Tibial nerve (tissue), 4 donors: ENCODE data around the gene GNAZ. TPM values are rescaled to one million over a fixed set of nuclear protein-coding genes. Genes with fewer than 3 reads are reported as not detected.

ENCODE experiments used
- DNase-seq, 2 donors: peaks; one replicate each; pipeline ENCODE4 v3.0.0-alpha.2; 2019; ENCODE audit warnings: low spot score in 2 of 2
- H3K27ac ChIP-seq, 4 donors: fragments of 200-600 bp; sonication (generic) in 3 of 4; one replicate each; pipeline ENCODE4 v1.5.1; 2017 to 2019; ENCODE audit warnings: mild to moderate bottlenecking in 1 of 4
- H3K27me3 ChIP-seq, 2 donors: fragments of 200-600 bp; sonication (generic) in 1 of 2; one replicate each; pipeline versions ENCODE4 v1.5.1 to v1.6.0; 2017 to 2019
- H3K36me3 ChIP-seq, 3 donors: fragments of 200-600 bp; sonication (generic); one replicate each; pipeline ENCODE4 v1.5.1; 2018 to 2019
- H3K4me1 ChIP-seq, 4 donors: fragments of 200-600 bp; sonication (generic) in 3 of 4; one replicate each; pipeline ENCODE4 v1.5.1; 2017 to 2019
- H3K4me3 ChIP-seq, 4 donors: fragments of 200-600 bp; sonication (generic) in 3 of 4; one replicate each; pipeline ENCODE4 v1.5.1; 2017 to 2019; ENCODE audit warnings: mild to moderate bottlenecking in 1 of 4, moderate library complexity in 1 of 4
- H3K9me3 ChIP-seq, 4 donors: fragments of 200-600 bp; sonication (generic) in 3 of 4; one replicate each; pipeline ENCODE4 v1.5.1; 2017 to 2019
- EP300 ChIP-seq, 2 donors: sonication (generic); formaldehyde crosslinking; IDR thresholded peaks; one replicate each; pipeline ENCODE4 v1.6.1; 2017; ENCODE audit warnings: antibody characterized with exemption in 2 of 2, mild to moderate bottlenecking in 1 of 2
- POLR2A ChIP-seq, 2 donors: fragments of 450-650 bp; IDR thresholded peaks; one replicate each; pipeline ENCODE4 v1.6.1; 2017; ENCODE audit warnings: antibody characterized with exemption in 2 of 2, mild to moderate bottlenecking in 2 of 2, moderate library complexity in 2 of 2
- WGBS, 2 donors: methylation state at CpG; one replicate each; pipeline ENCODE4 v1.1.5; 2018; 5-methylcytosine and 5-hydroxymethylcytosine counted together
- total RNA-seq, 4 donors: library from RNA; depleted of rRNA; stranded (reverse); fragments of >200 nt; gene quantifications; one replicate each; pipeline ENCODE4 v1.1.0, GENCODE V29; 2016
- TF ChIP-seq, protein P1 (sequence below), 5 experiments: fragments of 200-600 bp in 3 of 5; fragments of 450-650 bp in 2 of 5; sonication (generic) in 3 of 5; IDR thresholded peaks; one replicate each; pipeline ENCODE4 v1.5.1; 2016 to 2019; ENCODE audit warnings: antibody characterized with exemption in 5 of 5, mild to moderate bottlenecking in 3 of 5, moderate library complexity in 2 of 5

The GNAZ gene
- total RNA-seq, 4 donors from 2014 or later, result 14.1 to 20.1 (median 18.0) TPM

DNA sequence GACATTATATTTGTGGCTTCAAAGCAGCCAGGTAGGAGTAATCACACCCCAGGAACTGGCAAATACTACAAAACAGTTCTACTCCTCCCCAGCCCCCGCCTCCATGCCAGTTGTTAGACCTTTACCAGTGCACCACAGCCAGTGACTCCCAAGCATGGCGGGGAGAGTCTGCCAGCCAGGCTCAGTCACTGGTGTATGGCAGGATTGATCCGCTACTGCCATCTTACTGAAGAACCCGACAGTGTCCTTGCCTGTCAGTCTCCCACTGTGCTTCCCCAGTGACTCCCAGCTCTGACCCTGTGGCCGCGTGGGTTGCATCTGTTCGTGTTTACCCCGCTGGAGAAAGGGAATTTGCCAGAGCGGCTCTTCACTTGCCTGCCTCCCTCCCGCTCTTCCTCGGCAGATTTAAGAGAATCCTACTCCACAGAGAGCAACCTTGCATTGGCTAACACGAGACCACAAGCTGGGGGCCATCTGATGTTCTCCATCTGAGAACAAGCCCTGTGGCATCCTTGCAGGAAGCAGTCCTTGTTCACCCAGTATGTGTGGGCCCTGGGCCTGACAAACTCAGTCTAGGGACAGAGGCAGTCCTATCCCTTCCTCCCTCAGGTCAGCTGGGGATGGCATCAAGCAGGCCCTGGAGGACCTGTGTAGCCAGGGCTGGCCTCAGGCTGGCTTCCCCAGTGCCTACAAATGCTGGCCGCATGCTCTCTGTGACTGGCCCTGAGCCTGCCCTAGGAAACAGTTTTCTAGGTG lies 33.1 kb downstream of the GNAZ start:
- Histone ChIP-seq H3K4me1 (peaks cover 0 to 27% (median 8%) of the 10 kb centered on the region in 4 donors), H3K36me3 (no peaks in the 10 kb centered on the region), H3K27me3 (no peaks in the 10 kb centered on the region), H3K27ac (no peak overlapping the region), H3K4me3 (no peak overlapping the region), H3K9me3 (no peaks in the 10 kb centered on the region)
- TF ChIP-seq, protein P1, sequence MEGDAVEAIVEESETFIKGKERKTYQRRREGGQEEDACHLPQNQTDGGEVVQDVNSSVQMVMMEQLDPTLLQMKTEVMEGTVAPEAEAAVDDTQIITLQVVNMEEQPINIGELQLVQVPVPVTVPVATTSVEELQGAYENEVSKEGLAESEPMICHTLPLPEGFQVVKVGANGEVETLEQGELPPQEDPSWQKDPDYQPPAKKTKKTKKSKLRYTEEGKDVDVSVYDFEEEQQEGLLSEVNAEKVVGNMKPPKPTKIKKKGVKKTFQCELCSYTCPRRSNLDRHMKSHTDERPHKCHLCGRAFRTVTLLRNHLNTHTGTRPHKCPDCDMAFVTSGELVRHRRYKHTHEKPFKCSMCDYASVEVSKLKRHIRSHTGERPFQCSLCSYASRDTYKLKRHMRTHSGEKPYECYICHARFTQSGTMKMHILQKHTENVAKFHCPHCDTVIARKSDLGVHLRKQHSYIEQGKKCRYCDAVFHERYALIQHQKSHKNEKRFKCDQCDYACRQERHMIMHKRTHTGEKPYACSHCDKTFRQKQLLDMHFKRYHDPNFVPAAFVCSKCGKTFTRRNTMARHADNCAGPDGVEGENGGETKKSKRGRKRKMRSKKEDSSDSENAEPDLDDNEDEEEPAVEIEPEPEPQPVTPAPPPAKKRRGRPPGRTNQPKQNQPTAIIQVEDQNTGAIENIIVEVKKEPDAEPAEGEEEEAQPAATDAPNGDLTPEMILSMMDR (IDR thresholded peaks at IDR 0.05), result no peak
- no peak for TF ChIP-seq POLR2A (IDR thresholded peaks at IDR 0.05)
- TF ChIP-seq EP300 (IDR thresholded peaks at IDR 0.05), result no peak
- no peak for DNase-seq
- WGBS, 2 donors, result 70 to 73% methylated on average over 13 of the region's 13 CpGs

DNA sequence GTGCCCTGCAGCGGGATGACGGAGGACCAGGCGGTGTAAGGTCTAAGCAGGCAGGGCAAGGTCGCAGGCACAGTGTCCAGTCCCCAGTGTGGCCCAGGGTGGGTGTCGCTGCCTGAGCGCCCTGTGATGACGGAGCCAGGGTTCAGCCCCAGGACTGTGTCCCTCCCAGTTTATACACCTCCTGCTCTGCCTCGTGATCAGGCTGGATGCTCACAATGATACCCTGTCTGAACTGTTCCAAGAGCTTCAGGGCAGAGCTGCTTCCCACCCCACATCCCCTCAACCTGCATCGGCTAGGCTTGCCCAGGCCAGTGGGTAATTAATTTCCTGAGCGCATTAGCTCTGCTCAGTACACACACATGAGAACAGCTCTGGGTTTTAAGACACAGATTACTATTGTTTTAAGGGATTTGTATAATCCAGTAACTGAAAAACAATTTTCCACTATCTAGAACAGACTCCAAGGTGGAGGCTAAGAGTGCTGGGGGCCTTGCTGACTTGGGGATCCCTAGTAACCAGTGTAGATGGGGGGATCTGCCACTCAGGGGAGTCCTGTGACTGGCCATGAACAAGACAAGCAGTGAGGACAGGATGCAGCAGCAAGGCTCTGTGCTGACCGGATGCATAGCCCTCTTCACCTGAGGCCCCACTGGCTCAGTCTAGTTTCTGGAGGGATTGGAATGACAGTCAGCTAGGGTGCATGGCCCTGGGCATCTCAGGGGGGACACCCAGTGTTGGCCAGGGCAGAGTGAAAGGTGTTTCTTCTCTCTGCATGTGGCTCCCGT lies 34.1 kb downstream of the GNAZ start:
- Histone ChIP-seq H3K27ac (no peak overlapping the region), H3K4me1 (peaks cover 0 to 17% (median 1%) of the 10 kb centered on the region in 4 donors), H3K36me3 (no peaks in the 10 kb centered on the region), H3K27me3 (no peaks in the 10 kb centered on the region), H3K4me3 (no peak overlapping the region), H3K9me3 (no peaks in the 10 kb centered on the region)
- DNase-seq, result no peak
- TF ChIP-seq, protein P1 (IDR thresholded peaks at IDR 0.05), result no peak
- TF ChIP-seq POLR2A (IDR thresholded peaks at IDR 0.05) (no peak), EP300 (IDR thresholded peaks at IDR 0.05) (no peak)
- 82 to 87% methylated on average over 9 of the region's 12 CpGs for WGBS, 2 donors

DNA sequence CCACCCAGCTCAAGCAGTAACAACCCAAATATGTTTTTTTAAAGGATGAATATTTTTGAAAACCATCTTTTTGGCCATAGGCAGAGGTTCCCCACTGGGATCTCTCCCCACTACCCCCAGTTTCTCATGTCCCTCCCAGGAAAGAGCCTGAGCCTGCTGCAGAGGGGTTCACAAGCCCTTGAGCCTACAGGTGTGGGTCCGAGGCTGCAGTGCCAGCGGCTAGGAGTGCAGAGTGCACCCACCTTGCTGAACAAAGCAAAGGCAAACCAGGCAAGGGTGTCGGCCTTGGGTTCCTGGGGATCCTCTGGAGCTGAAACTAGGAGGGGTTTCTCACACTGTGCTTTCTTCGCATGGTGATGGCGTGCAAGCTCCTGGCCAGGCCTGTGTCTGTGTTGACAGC lies 35.0 kb downstream of the GNAZ start:
- Histone ChIP-seq H3K27me3 (no peaks in the 10 kb centered on the region), H3K4me1 (peaks cover 0 to 9% (median 0%) of the 10 kb centered on the region in 4 donors), H3K9me3 (no peaks in the 10 kb centered on the region), H3K27ac (no peak overlapping the region), H3K36me3 (no peaks in the 10 kb centered on the region), H3K4me3 (no peak overlapping the region)
- TF ChIP-seq EP300 (IDR thresholded peaks at IDR 0.05) (no peak), POLR2A (IDR thresholded peaks at IDR 0.05) (no peak)
- TF ChIP-seq, protein P1 (IDR thresholded peaks at IDR 0.05), result no peak
- WGBS, 2 donors, result 95 to 97% methylated on average over 5 of the region's 5 CpGs
- DNase-seq, result no peak

DNA sequence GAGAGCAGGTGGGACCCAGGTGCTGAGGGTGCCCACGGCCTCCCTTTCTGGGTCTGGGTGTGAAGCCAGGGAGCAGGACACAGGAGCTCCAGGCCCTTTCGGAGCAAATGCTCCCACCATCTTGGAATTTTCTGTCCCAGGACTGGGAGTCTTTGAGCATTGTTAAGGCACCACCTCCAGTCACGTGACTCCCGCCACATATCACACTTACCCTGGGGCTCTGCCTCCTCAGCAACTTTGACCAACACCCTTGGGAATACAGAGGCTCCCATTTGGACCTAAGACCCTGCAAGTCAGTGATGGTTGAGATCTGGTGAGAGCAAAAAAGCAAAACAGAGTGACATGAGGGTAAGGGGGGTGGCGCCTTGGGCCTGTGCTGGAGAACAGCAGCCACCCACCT lies 35.6 kb downstream of the GNAZ start:
- DNase-seq, result no peak
- Histone ChIP-seq H3K4me3 (no peak overlapping the region), H3K27me3 (no peaks in the 10 kb centered on the region), H3K27ac (no peak overlapping the region), H3K36me3 (no peaks in the 10 kb centered on the region), H3K4me1 (peaks cover 0 to 7% (median 0%) of the 10 kb centered on the region in 4 donors), H3K9me3 (no peaks in the 10 kb centered on the region)
- no peak for TF ChIP-seq EP300 (IDR thresholded peaks at IDR 0.05)
- no peak for TF ChIP-seq POLR2A (IDR thresholded peaks at IDR 0.05)
- TF ChIP-seq, protein P1 (IDR thresholded peaks at IDR 0.05), result no peak
- WGBS, 2 donors, result 94 to 98% methylated on average over 5 of the region's 5 CpGs

DNA sequence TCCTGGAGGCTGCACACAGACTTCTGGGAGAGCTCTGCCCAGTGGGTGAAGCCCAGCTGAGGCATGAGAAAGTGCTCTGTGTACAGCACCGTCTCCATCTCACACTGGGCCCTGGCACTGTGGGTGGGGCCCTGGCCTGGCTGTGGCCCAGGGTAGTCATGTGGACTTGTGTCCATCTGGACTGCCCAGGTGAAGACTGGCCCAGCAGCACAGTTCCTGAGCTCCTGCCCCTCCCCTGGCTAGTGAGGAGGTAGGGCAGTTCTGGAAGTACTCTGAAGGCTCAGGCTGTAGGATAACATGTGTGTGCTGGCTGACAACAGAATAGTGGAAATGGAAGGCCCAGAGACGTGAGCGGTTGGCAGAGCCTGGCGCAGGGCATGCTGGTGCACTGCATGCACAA lies 36.0 kb downstream of the GNAZ start:
- Histone ChIP-seq H3K27ac (no peak overlapping the region), H3K27me3 (no peaks in the 10 kb centered on the region), H3K36me3 (no peaks in the 10 kb centered on the region), H3K4me3 (no peak overlapping the region), H3K9me3 (no peaks in the 10 kb centered on the region), H3K4me1 (peaks cover 0 to 7% (median 0%) of the 10 kb centered on the region in 4 donors)
- 89 to 96% methylated on average over 4 of the region's 4 CpGs for WGBS, 2 donors
- DNase-seq, result no peak
- TF ChIP-seq, protein P1 (IDR thresholded peaks at IDR 0.05), result no peak
- TF ChIP-seq EP300 (IDR thresholded peaks at IDR 0.05) (no peak), POLR2A (IDR thresholded peaks at IDR 0.05) (no peak)
